ENCODE measurements around the gene CT83.

DNA sequence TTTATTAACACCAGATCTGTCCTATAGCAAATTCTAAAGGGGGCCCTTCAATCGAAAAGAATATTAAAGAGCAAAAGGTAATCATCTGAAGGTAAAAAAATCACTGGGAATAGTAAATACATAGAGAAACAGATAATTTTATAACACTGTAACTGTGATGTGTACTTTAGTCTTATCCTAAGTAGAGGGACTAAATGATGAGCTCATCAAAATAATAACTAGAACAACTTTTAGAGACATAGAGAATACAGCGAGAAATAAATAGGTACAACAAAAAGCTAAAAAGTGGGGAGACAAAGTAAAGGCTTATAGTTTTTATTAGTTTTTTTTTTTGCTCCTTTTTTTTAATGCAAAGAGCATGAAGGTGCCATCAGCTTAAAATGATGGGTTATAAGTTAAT lies 17.3 kb upstream of the CT83 start:
- TF ChIP-seq, protein P1, sequence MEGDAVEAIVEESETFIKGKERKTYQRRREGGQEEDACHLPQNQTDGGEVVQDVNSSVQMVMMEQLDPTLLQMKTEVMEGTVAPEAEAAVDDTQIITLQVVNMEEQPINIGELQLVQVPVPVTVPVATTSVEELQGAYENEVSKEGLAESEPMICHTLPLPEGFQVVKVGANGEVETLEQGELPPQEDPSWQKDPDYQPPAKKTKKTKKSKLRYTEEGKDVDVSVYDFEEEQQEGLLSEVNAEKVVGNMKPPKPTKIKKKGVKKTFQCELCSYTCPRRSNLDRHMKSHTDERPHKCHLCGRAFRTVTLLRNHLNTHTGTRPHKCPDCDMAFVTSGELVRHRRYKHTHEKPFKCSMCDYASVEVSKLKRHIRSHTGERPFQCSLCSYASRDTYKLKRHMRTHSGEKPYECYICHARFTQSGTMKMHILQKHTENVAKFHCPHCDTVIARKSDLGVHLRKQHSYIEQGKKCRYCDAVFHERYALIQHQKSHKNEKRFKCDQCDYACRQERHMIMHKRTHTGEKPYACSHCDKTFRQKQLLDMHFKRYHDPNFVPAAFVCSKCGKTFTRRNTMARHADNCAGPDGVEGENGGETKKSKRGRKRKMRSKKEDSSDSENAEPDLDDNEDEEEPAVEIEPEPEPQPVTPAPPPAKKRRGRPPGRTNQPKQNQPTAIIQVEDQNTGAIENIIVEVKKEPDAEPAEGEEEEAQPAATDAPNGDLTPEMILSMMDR (conservative IDR thresholded peaks at IDR 0.05 in 1 of 2, IDR thresholded peaks at IDR 0.05 in 1 of 2; ENCODE audit: extremely low read depth in 1 of 2, insufficient read depth in 1 of 2, low read depth in 1 of 2, low read length in 2 of 2), result no peak
- no peak for TF ChIP-seq EZH2 (IDR thresholded peaks at IDR 0.05; ENCODE audit: borderline replicate concordance, low read length)
